Adipocyte (in vitro differentiated cells): ENCODE measurements around the gene PARD3.

Experiments used
- DNase-seq: peaks from one replicate; pipeline ENCODE4 v3.0.0-alpha.2; 2015; ENCODE audit warnings: low read depth
- H3K27me3 ChIP-seq: replicated peaks from 2 replicates; pipeline ENCODE4 v1.7.0; 2013; ENCODE audit warnings: mild to moderate bottlenecking, low read length, moderate library complexity; ENCODE audit not compliant: control insufficient read depth, insufficient read depth
- H3K36me3 ChIP-seq: 2 replicates; pipeline ENCODE4 v1.7.0; 2013; ENCODE audit warnings: low read length, mild to moderate bottlenecking, moderate library complexity; ENCODE audit not compliant: control insufficient read depth, insufficient read depth, severe bottlenecking
- H3K4me1 ChIP-seq: 2 replicates; pipeline ENCODE4 v1.7.0; 2013; ENCODE audit warnings: mild to moderate bottlenecking, low read length, moderate library complexity; ENCODE audit not compliant: control insufficient read depth, insufficient read depth
- H3K4me3 ChIP-seq: 2 replicates; pipeline ENCODE4 v1.7.0; 2013; ENCODE audit warnings: mild to moderate bottlenecking, low read length, moderate library complexity
- H3K9ac ChIP-seq: 2 replicates; pipeline ENCODE4 v1.7.0; 2013; ENCODE audit warnings: mild to moderate bottlenecking, low read length, moderate library complexity
- H3K9me3 ChIP-seq: 2 replicates; pipeline ENCODE4 v1.7.0; 2013; ENCODE audit warnings: mild to moderate bottlenecking, low read length, moderate library complexity; ENCODE audit not compliant: control insufficient read depth

The PARD3 gene

GRCh38 chr10:34811126-34811967 is 3.7 kb downstream of the PARD3 start:
- H3K27me3 ChIP-seq: no peaks in the 10 kb centered on the region
- no peak for DNase-seq
- H3K36me3 ChIP-seq: no peaks in the 10 kb centered on the region
- H3K4me1 ChIP-seq: peaks cover 40% of the 10 kb centered on the region
- no peaks in the 10 kb centered on the region for H3K9me3 ChIP-seq
- H3K4me3 ChIP-seq: no peak overlapping the region
- H3K9ac ChIP-seq: no peak overlapping the region

GRCh38 chr10:34809796-34810195 is 5.3 kb downstream of the PARD3 start:
- Histone ChIP-seq H3K4me3 (peak overlapping the region; percentile 74), H3K36me3 (no peaks in the 10 kb centered on the region), H3K27me3 (no peaks in the 10 kb centered on the region), H3K9me3 (no peaks in the 10 kb centered on the region), H3K9ac (no peak overlapping the region), H3K4me1 (peaks cover 32% of the 10 kb centered on the region)
- no peak for DNase-seq

GRCh38 chr10:34808801-34809745 is 6.0 kb downstream of the PARD3 start:
- H3K4me1 ChIP-seq: peaks cover 32% of the 10 kb centered on the region
- H3K9ac ChIP-seq: peak overlapping the region; percentile 9
- no peaks in the 10 kb centered on the region for H3K36me3 ChIP-seq
- H3K4me3 ChIP-seq: peak overlapping the region; percentile 74
- no peaks in the 10 kb centered on the region for H3K27me3 ChIP-seq
- no peaks in the 10 kb centered on the region for H3K9me3 ChIP-seq
- DNase-seq: peak; percentile 69

- no peak overlapping the region for H3K4me3 ChIP-seq
- H3K4me1 ChIP-seq: peaks cover 28% of the 10 kb centered on the region
- no peaks in the 10 kb centered on the region for H3K36me3 ChIP-seq
- H3K9me3 ChIP-seq: no peaks in the 10 kb centered on the region
- no peak for DNase-seq
- H3K27me3 ChIP-seq: no peaks in the 10 kb centered on the region
- no peak overlapping the region for H3K9ac ChIP-seq
Measured at GRCh38 chr10:34808336-34808735, 6.8 kb downstream of the PARD3 start.

GRCh38 chr10:34804306-34804705 is 10.8 kb downstream of the PARD3 start:
- no peaks in the 10 kb centered on the region for H3K27me3 ChIP-seq
- no peak for DNase-seq
- no peaks in the 10 kb centered on the region for H3K9me3 ChIP-seq
- no peak overlapping the region for H3K9ac ChIP-seq
- H3K36me3 ChIP-seq: no peaks in the 10 kb centered on the region
- no peak overlapping the region for H3K4me3 ChIP-seq
- peaks cover 26% of the 10 kb centered on the region for H3K4me1 ChIP-seq

GRCh38 chr10:34802692-34803091 is 12.4 kb downstream of the PARD3 start:
- Histone ChIP-seq H3K9me3 (no peaks in the 10 kb centered on the region), H3K27me3 (no peaks in the 10 kb centered on the region), H3K36me3 (no peaks in the 10 kb centered on the region), H3K4me1 (peaks cover 18% of the 10 kb centered on the region), H3K9ac (no peak overlapping the region), H3K4me3 (no peak overlapping the region)
- no peak for DNase-seq

GRCh38 chr10:34801097-34801733 is 13.9 kb downstream of the PARD3 start:
- Histone ChIP-seq H3K27me3 (no peaks in the 10 kb centered on the region), H3K9me3 (no peaks in the 10 kb centered on the region), H3K36me3 (no peaks in the 10 kb centered on the region), H3K9ac (no peak overlapping the region), H3K4me1 (peaks cover 18% of the 10 kb centered on the region), H3K4me3 (peak overlapping the region; percentile 27)
- DNase-seq: no peak

- no peaks in the 10 kb centered on the region for H3K9me3 ChIP-seq
- no peaks in the 10 kb centered on the region for H3K27me3 ChIP-seq
- peak overlapping the region; percentile 27 for H3K4me3 ChIP-seq
- no peaks in the 10 kb centered on the region for H3K36me3 ChIP-seq
- DNase-seq: no peak
- peaks cover 18% of the 10 kb centered on the region for H3K4me1 ChIP-seq
- no peak overlapping the region for H3K9ac ChIP-seq
Measured at GRCh38 chr10:34800624-34801023, 14.5 kb downstream of the PARD3 start.

GRCh38 chr10:34798654-34799053 is 16.4 kb downstream of the PARD3 start:
- Histone ChIP-seq H3K4me3 (no peak overlapping the region), H3K9me3 (no peaks in the 10 kb centered on the region), H3K36me3 (no peaks in the 10 kb centered on the region), H3K9ac (no peak overlapping the region), H3K27me3 (no peaks in the 10 kb centered on the region), H3K4me1 (peaks cover 18% of the 10 kb centered on the region)
- DNase-seq: no peak

- no peak for DNase-seq
- Histone ChIP-seq H3K36me3 (no peaks in the 10 kb centered on the region), H3K27me3 (no peaks in the 10 kb centered on the region), H3K4me3 (no peak overlapping the region), H3K9me3 (no peaks in the 10 kb centered on the region), H3K4me1 (peaks cover 18% of the 10 kb centered on the region), H3K9ac (no peak overlapping the region)
Measured at GRCh38 chr10:34797155-34797554, 17.9 kb downstream of the PARD3 start.

GRCh38 chr10:34796133-34796532 is 19.0 kb downstream of the PARD3 start:
- Histone ChIP-seq H3K27me3 (no peaks in the 10 kb centered on the region), H3K4me1 (peaks cover 15% of the 10 kb centered on the region), H3K9me3 (no peaks in the 10 kb centered on the region), H3K9ac (no peak overlapping the region), H3K4me3 (no peak overlapping the region), H3K36me3 (no peaks in the 10 kb centered on the region)
- no peak for DNase-seq
